Liver (tissue), 3 donors: ENCODE data around the gene SPATS2L.

Source experiments
- ATF3 ChIP-seq: IDR thresholded peaks from 2 replicates; pipeline ENCODE4 v1.6.1; 2016; ENCODE audit warnings: antibody characterized with exemption
- CTCF ChIP-seq: fragments of 150-350 bp; IDR thresholded peaks from 2 replicates; pipeline ENCODE4 v1.5.1; 2017; ENCODE audit warnings: improper control_type of control experiment, low read depth, low read length; ENCODE audit not compliant: missing input control
- EGR1 ChIP-seq, 2 donors: IDR thresholded peaks; 2 replicates each; pipeline ENCODE4 v1.6.1; 2016 to 2018; ENCODE audit warnings: antibody characterized with exemption in 2 of 2, low read depth in 2 of 2
- GABPA ChIP-seq, 2 donors: IDR thresholded peaks in 1 of 2; conservative IDR thresholded peaks in 1 of 2; 2 replicates each; pipeline ENCODE4 v1.6.1; 2016; ENCODE audit warnings: antibody characterized with exemption in 2 of 2, mild to moderate bottlenecking in 1 of 2, moderate library complexity in 1 of 2
- HNF4A ChIP-seq, 2 donors: conservative IDR thresholded peaks; 2 replicates each; pipeline ENCODE4 v1.6.1; 2016; ENCODE audit warnings: antibody characterized with exemption in 2 of 2, mild to moderate bottlenecking in 2 of 2
- MAX ChIP-seq: IDR thresholded peaks from 2 replicates; pipeline ENCODE4 v1.6.1; 2016; ENCODE audit warnings: antibody characterized with exemption
- RAD21 ChIP-seq, 2 donors: IDR thresholded peaks; 2 replicates each; pipeline ENCODE4 v1.6.1; 2016; ENCODE audit warnings: antibody characterized with exemption in 2 of 2, mild to moderate bottlenecking in 2 of 2
- REST ChIP-seq: IDR thresholded peaks from 2 replicates; pipeline ENCODE4 v1.6.1; 2016; ENCODE audit warnings: antibody characterized with exemption, mild to moderate bottlenecking
- SP1 ChIP-seq: IDR thresholded peaks from 2 replicates; pipeline ENCODE4 v1.6.1; 2018; ENCODE audit warnings: antibody characterized with exemption, mild to moderate bottlenecking
- YY1 ChIP-seq: IDR thresholded peaks from 2 replicates; pipeline ENCODE4 v1.6.1; 2016; ENCODE audit warnings: antibody characterized with exemption, mild to moderate bottlenecking
- ZBTB33 ChIP-seq: IDR thresholded peaks from 2 replicates; pipeline ENCODE4 v1.6.1; 2016; ENCODE audit warnings: antibody characterized with exemption
- donor health status: healthy.
- donor health status: healthy.

GRCh38 chr2:200472853-200473464 lies 166.5 kb downstream of the SPATS2L start:
- no peak for TF ChIP-seq SP1
- TF ChIP-seq CTCF = no peak
- no peak for TF ChIP-seq EGR1 (IDR thresholded peaks at IDR 0.05; ENCODE audit: low read depth in 2 of 2)
- no peak for TF ChIP-seq YY1
- TF ChIP-seq REST = no peak
- no peak for TF ChIP-seq RAD21 (IDR thresholded peaks at IDR 0.05)
- no peak for TF ChIP-seq MAX
- no peak for TF ChIP-seq ATF3
- no peak for TF ChIP-seq ZBTB33
- TF ChIP-seq GABPA (IDR thresholded peaks at IDR 0.05 in 1 of 2, conservative IDR thresholded peaks at IDR 0.05 in 1 of 2) = no peak
- TF ChIP-seq HNF4A (conservative IDR thresholded peaks at IDR 0.05) = peak in 1 of 2 donors; percentile 37
